ENCODE data around the gene HCFC1. TPM values are rescaled to one million over a fixed set of nuclear protein-coding genes. Genes with fewer than 3 reads are reported as not detected.

Gene HCFC1
- total and polyA plus RNA-seq, 9 of the 15 experiments (the other 6 are each of a cell fraction or from before 2014, with no cell fraction given), result 2.8 to 133 (median 17.1) TPM

DNA sequence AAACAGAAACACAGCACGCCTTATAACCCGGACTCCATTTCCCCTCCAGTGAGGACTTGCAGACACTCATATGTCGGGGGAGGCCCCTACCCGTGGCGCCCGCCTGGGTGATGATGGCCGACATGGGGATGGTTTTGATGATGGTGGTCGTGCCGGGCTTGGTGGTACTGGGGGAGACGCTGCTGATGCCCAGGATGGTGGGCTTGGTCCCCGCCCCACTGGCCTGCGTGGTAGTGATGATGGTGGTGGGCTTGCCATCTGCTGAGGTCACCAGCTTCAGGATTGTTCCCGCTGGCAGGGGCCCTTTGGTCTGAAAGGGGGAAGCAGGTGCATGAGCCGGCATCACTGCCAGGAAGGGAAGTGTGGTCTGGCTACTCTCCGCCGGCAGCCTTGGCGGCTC, 14.4 kb downstream of the HCFC1 start (continued):
- TF ChIP-seq, protein P1, sequence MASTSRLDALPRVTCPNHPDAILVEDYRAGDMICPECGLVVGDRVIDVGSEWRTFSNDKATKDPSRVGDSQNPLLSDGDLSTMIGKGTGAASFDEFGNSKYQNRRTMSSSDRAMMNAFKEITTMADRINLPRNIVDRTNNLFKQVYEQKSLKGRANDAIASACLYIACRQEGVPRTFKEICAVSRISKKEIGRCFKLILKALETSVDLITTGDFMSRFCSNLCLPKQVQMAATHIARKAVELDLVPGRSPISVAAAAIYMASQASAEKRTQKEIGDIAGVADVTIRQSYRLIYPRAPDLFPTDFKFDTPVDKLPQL (IDR thresholded peaks at IDR 0.05; ENCODE audit: extremely low read depth, insufficient read length), result no peak
- TF ChIP-seq DNMT1 (IDR thresholded peaks at IDR 0.05) (no peak), POLR2G (IDR thresholded peaks at IDR 0.05; ENCODE audit: low read depth, low read length) (no peak), THRAP3 (IDR thresholded peaks at IDR 0.05; ENCODE audit: borderline replicate concordance) (no peak), ZNF217 (CRISPR knock-in tag; IDR thresholded peaks at IDR 0.05) (no peak), ZNF253 (CRISPR knock-in tag; conservative IDR thresholded peaks at IDR 0.05) (no peak), HDAC8 (tag; IDR thresholded peaks at IDR 0.05) (no peak), ASH1L (IDR thresholded peaks at IDR 0.05; ENCODE audit: borderline replicate concordance, low read depth, partially characterized antibody) (no peak), SETDB1 (IDR thresholded peaks at IDR 0.05; ENCODE audit: low read length) (no peak), ZNF239 (CRISPR knock-in tag; IDR thresholded peaks at IDR 0.05) (no peak)
- TF ChIP-seq, protein P2, sequence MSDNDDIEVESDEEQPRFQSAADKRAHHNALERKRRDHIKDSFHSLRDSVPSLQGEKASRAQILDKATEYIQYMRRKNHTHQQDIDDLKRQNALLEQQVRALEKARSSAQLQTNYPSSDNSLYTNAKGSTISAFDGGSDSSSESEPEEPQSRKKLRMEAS (CRISPR knock-in tag; IDR thresholded peaks at IDR 0.05), result no peak
